ENCODE data around the gene VANGL2. TPM values are rescaled to one million over a fixed set of nuclear protein-coding genes. Genes with fewer than 3 reads are reported as not detected.

The VANGL2 gene
- polyA plus RNA-seq, 2 donors: 4.5 to 6.8 TPM

DNA sequence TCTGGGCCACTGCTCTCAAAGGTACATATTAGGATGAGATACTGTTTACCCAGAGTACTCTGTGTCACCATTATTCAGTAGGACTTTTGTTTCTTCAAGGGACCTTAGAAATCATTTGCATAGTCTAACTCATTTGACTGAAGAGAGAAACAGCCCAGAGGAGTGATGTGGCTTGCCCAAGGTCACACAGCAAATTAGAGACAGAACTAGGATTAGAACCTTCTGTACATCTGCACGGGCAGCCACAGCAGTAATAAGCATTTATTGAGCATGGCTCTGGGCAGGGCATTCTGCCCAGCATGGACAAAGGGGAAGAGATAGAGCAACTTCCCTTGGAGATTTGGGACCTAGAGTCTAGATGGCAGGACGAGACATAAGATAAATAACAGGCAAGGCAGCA lies 39.2 kb upstream of the VANGL2 start:
- Histone ChIP-seq H3K27me3 (ENCODE audit: control insufficient read depth in 1 of 2, insufficient read depth in 2 of 2, low read length in 2 of 2) (no peaks in the 10 kb centered on the region), H3K4me3 (ENCODE audit: low read depth in 1 of 2, low read length in 2 of 2) (no peak overlapping the region), H3K4me1 (ENCODE audit: control insufficient read depth in 2 of 2, insufficient read depth in 2 of 2, low read length in 1 of 2) (peaks cover 0 to 2% of the 10 kb centered on the region in 2 donors), H3K9me3 (ENCODE audit: control insufficient read depth in 2 of 2, insufficient read depth in 1 of 2, low read depth in 1 of 2, low read length in 1 of 2) (no peaks in the 10 kb centered on the region), H3K36me3 (ENCODE audit: control insufficient read depth in 2 of 2, insufficient read depth in 2 of 2, low read length in 1 of 2) (peaks cover 17 to 18% of the 10 kb centered on the region in 2 donors), H3K27ac (ENCODE audit: low read depth in 2 of 2, low read length in 1 of 2) (no peak overlapping the region)
- WGBS, 2 donors: 72 to 86% methylated on average over 2 of the region's 2 CpGs

DNA sequence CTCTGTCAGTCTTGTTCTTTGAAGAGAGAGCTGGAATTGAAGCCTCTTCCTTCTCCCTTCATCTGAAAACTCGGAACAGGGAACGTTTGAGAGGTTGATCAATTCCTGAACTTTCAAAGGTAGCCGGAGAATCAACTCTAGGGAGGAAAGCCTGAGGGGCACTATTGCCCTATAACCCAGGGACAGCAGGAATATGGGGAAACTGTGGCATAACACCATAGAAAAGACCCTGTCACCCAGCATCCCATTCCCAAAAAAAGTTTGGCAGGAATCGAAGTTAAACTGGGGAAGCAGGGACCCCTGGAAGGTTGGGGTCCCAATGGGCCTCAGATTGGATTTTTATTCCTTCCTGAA lies 38.6 kb upstream of the VANGL2 start:
- no peaks in the 10 kb centered on the region for H3K27me3 ChIP-seq (ENCODE audit: control insufficient read depth in 1 of 2, insufficient read depth in 2 of 2, low read length in 2 of 2)
- H3K4me1 ChIP-seq (ENCODE audit: control insufficient read depth in 2 of 2, insufficient read depth in 2 of 2, low read length in 1 of 2): peaks cover 0 to 1% of the 10 kb centered on the region in 2 donors
- WGBS, 2 donors: 87 to 88% methylated on average over 4 of the region's 4 CpGs
- H3K9me3 ChIP-seq (ENCODE audit: control insufficient read depth in 2 of 2, insufficient read depth in 1 of 2, low read depth in 1 of 2, low read length in 1 of 2): no peaks in the 10 kb centered on the region
- H3K36me3 ChIP-seq (ENCODE audit: control insufficient read depth in 2 of 2, insufficient read depth in 2 of 2, low read length in 1 of 2): peaks cover 12 to 16% of the 10 kb centered on the region in 2 donors
- H3K27ac ChIP-seq (ENCODE audit: low read depth in 2 of 2, low read length in 1 of 2): no peak overlapping the region
- no peak overlapping the region for H3K4me3 ChIP-seq (ENCODE audit: low read depth in 1 of 2, low read length in 2 of 2)

DNA sequence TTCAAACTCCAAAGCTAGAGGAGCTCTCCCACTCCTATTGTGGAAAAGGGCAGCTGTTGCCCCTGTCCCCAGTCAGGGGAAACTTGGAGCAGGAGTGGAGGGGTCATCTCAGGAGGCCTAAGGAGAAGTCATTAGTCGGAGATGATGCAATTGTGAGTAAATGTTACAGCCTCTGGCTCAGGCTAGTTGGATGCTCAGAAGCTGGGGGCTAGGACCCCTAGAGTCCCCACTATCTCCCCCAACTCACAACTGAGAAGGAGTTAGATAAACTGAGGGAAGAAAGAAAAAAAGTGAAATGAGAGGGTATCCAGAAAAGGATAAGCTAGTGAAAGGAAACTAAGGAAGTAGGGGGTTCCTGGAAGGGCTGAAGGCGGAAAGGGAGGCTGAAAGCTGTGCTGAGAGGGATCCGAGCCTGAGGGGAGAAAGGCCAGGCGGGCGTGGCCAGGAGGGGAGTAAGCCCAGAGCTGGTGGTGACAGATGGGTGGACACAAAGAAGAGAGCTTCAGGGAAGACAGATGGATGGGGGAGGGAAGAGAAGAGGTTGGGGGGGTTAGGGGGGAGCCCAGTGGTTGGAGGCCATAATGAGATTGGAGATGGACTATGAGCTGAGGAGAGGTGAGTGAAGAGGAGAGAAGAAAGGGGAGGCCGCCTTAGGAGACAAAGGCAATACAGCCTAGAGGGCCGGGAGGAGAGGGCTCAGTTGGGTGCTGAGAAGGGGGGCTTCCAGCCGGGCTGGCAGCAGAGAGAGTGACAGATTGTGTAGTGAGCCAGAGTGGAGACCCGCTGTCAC lies 38.0 kb upstream of the VANGL2 start:
- Histone ChIP-seq H3K9me3 (ENCODE audit: control insufficient read depth in 2 of 2, insufficient read depth in 1 of 2, low read depth in 1 of 2, low read length in 1 of 2) (no peaks in the 10 kb centered on the region), H3K27me3 (ENCODE audit: control insufficient read depth in 1 of 2, insufficient read depth in 2 of 2, low read length in 2 of 2) (no peaks in the 10 kb centered on the region), H3K4me1 (ENCODE audit: control insufficient read depth in 2 of 2, insufficient read depth in 2 of 2, low read length in 1 of 2) (no peaks in the 10 kb centered on the region), H3K27ac (ENCODE audit: low read depth in 2 of 2, low read length in 1 of 2) (no peak overlapping the region), H3K36me3 (ENCODE audit: control insufficient read depth in 2 of 2, insufficient read depth in 2 of 2, low read length in 1 of 2) (peaks cover 9 to 16% of the 10 kb centered on the region in 2 donors), H3K4me3 (ENCODE audit: low read depth in 1 of 2, low read length in 2 of 2) (no peak overlapping the region)
- 73 to 74% methylated on average over 9 of the region's 9 CpGs for WGBS, 2 donors

DNA sequence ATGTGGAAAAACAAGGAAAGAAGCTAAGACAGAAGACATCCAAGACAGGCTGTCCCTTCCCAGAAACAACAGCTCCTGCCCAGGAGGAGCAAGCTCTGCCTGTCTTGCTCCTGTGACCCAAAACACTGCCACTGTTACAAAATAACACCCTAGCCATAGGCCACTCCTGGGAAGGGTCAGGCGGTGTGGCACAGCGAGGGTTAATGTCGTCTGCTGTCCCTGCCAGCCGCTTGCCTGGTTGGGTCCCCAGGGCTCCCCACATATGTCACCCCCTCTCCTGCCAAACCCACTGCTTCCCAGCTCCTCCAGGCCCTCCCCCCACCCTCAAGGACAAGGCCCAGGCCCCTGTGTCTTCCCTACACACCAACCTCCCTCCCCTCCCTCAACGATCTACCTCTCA lies 37.4 kb upstream of the VANGL2 start:
- no peaks in the 10 kb centered on the region for H3K9me3 ChIP-seq (ENCODE audit: control insufficient read depth in 2 of 2, insufficient read depth in 1 of 2, low read depth in 1 of 2, low read length in 1 of 2)
- no peaks in the 10 kb centered on the region for H3K4me1 ChIP-seq (ENCODE audit: control insufficient read depth in 2 of 2, insufficient read depth in 2 of 2, low read length in 1 of 2)
- H3K36me3 ChIP-seq (ENCODE audit: control insufficient read depth in 2 of 2, insufficient read depth in 2 of 2, low read length in 1 of 2): peaks cover 9 to 14% of the 10 kb centered on the region in 2 donors
- H3K27ac ChIP-seq (ENCODE audit: low read depth in 2 of 2, low read length in 1 of 2): no peak overlapping the region
- no peaks in the 10 kb centered on the region for H3K27me3 ChIP-seq (ENCODE audit: control insufficient read depth in 1 of 2, insufficient read depth in 2 of 2, low read length in 2 of 2)
- WGBS, 2 donors: 52 to 55% methylated on average over 5 of the region's 5 CpGs
- H3K4me3 ChIP-seq (ENCODE audit: low read depth in 1 of 2, low read length in 2 of 2): no peak overlapping the region

DNA sequence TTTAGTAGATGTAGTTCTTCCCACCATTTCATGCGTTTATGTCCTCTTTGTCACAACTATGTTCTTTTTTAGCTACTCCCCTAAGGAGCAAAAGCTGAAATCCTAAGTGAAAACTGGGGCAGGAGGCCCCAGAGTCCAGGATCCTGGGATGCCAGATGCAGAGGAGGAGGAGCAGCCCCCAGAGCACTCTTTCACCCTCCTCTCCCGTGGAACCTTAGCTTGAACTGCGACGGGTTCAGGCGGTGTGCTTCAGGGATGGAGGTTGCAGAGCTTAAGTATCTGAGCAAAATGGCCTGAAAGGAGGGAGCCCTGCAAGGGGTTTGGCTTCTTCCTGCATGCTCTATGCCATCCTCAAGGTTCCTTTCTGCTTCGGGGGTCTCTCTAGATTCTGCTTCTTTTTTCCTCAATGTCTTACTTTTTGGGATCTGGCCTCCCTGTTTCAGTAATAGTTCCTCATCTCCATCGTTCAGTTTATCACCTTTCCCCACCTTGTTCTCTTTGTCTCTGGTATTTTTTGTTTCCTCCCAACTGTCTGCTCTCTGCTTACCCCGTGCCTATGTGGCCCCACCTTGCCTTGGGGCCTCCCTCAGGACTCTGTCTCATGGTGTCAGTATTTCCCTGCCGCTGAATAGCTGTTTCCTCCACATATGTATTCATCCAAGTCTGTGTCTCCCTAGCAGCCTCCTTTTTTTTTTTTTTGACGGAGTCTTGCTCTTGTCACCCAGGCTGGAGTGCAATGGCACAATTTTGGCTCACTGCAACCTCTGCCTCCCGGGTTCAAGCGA lies 36.2 kb upstream of the VANGL2 start:
- H3K4me1 ChIP-seq (ENCODE audit: control insufficient read depth in 2 of 2, insufficient read depth in 2 of 2, low read length in 1 of 2): no peaks in the 10 kb centered on the region
- H3K36me3 ChIP-seq (ENCODE audit: control insufficient read depth in 2 of 2, insufficient read depth in 2 of 2, low read length in 1 of 2): peaks cover 9% of the 10 kb centered on the region in 2 donors
- WGBS, 2 donors: 71 to 74% methylated on average over 12 of the region's 12 CpGs
- no peak overlapping the region for H3K4me3 ChIP-seq (ENCODE audit: low read depth in 1 of 2, low read length in 2 of 2)
- no peaks in the 10 kb centered on the region for H3K9me3 ChIP-seq (ENCODE audit: control insufficient read depth in 2 of 2, insufficient read depth in 1 of 2, low read depth in 1 of 2, low read length in 1 of 2)
- no peaks in the 10 kb centered on the region for H3K27me3 ChIP-seq (ENCODE audit: control insufficient read depth in 1 of 2, insufficient read depth in 2 of 2, low read length in 2 of 2)
- H3K27ac ChIP-seq (ENCODE audit: low read depth in 2 of 2, low read length in 1 of 2): no peak overlapping the region

DNA sequence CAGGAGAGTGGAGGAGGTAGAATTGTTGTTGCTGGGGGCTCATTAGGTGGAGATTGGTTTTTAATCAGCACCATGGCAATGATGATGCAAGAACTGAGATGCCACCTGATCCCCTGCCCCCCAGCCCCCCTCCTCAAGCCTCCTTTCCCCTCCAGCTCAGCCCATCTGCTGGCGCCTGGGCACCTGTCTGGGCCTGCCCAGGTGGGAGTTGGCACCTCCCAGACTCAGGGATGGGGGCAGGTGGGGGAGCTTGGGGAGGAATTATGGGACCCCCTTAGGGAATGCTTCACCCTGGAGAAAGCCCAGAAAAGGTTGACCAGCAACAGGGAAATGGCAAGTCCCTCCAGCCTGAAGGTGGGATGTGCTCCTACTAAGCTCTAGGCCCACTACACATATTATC lies 35.0 kb upstream of the VANGL2 start:
- Histone ChIP-seq H3K4me1 (ENCODE audit: control insufficient read depth in 2 of 2, insufficient read depth in 2 of 2, low read length in 1 of 2) (no peaks in the 10 kb centered on the region), H3K4me3 (ENCODE audit: low read depth in 1 of 2, low read length in 2 of 2) (no peak overlapping the region), H3K9me3 (ENCODE audit: control insufficient read depth in 2 of 2, insufficient read depth in 1 of 2, low read depth in 1 of 2, low read length in 1 of 2) (no peaks in the 10 kb centered on the region), H3K36me3 (ENCODE audit: control insufficient read depth in 2 of 2, insufficient read depth in 2 of 2, low read length in 1 of 2) (peaks cover 3 to 5% of the 10 kb centered on the region in 2 donors), H3K27me3 (ENCODE audit: control insufficient read depth in 1 of 2, insufficient read depth in 2 of 2, low read length in 2 of 2) (no peaks in the 10 kb centered on the region), H3K27ac (ENCODE audit: low read depth in 2 of 2, low read length in 1 of 2) (no peak overlapping the region)
- 87 to 90% methylated on average over 1 of the region's 1 CpG for WGBS, 2 donors

DNA sequence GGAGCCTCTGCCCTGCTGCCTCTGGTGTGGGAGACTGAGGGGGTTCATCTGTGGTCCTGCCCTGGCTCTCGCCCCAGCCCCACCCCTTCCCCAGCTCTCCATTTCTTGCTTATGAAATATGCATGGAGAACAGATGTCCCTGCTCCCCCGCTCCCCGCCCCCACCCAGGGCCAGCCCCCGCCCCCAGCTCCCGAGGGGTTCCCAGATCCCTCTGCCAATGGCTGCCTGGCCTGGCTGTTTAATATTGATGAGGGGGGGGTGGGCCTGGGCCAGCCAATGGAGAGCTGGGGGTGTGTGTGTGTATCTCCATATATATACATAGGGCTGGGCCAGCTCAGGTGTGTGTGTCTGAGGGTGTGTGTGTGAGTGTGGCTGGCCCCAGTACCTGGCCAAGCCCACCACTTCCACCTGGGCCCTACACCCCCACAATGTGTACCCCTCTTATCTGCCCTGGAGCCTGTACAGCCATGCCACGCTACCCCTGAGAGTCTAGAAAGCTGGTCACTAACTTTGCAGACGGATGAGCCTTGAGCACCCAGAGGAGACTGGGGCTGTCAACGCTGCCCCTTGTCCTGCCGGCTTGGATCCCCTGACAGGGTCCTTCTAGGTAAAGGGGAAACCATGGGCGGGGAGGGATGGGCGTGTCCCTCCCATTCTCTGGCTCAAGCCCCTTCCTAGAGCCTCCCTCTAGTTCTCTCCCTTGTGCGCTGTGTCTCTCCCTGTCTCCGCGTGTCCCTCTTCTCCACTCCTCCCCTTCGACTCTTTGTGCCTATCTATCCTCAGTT lies 33.4 kb upstream of the VANGL2 start, which contains the start of gene NHLH1:
Gene NHLH1 (plus strand): TSS at position 341 of the 785 bp plus-strand sequence. CDS start 3,661 bp downstream, outside the sequence.
- H3K36me3 ChIP-seq (ENCODE audit: control insufficient read depth in 2 of 2, insufficient read depth in 2 of 2, low read length in 1 of 2): no peaks in the 10 kb centered on the region
- WGBS, 2 donors: 65 to 67% methylated on average over 15 of the region's 15 CpGs
- no peak within 1 kb of the TSS for H3K4me3 ChIP-seq (ENCODE audit: low read depth in 1 of 2, low read length in 2 of 2)
- H3K27ac ChIP-seq (ENCODE audit: low read depth in 2 of 2, low read length in 1 of 2): no peak within 1 kb of the TSS
- H3K4me1 ChIP-seq (ENCODE audit: control insufficient read depth in 2 of 2, insufficient read depth in 2 of 2, low read length in 1 of 2): no peaks in the 10 kb centered on the region
- no peaks in the 10 kb centered on the region for H3K9me3 ChIP-seq (ENCODE audit: control insufficient read depth in 2 of 2, insufficient read depth in 1 of 2, low read depth in 1 of 2, low read length in 1 of 2)
- H3K27me3 ChIP-seq (ENCODE audit: control insufficient read depth in 1 of 2, insufficient read depth in 2 of 2, low read length in 2 of 2): no peaks in the 10 kb centered on the region

DNA sequence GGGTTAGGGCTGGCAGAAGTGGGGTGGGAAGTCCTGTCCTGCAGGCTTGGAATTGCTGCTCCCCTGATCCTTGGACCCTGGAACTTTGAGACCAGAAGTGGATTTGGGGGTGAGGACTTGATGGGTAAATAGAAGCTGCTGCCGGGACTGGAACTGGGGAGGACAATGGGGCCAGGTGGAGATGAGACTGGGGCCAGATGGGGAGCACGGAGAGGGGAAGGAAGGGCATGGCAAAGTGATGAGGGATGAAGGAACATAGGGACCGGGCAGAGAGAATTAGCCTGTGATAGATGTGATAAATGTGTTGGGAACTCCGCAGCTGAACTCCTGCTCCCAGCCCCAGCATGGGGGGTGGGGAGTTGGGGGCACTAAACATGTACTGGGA lies 32.9 kb upstream of the VANGL2 start:
- H3K36me3 ChIP-seq (ENCODE audit: control insufficient read depth in 2 of 2, insufficient read depth in 2 of 2, low read length in 1 of 2): no peaks in the 10 kb centered on the region

More for the DNA sequence above, 32.9 kb upstream of the VANGL2 start:
- no peaks in the 10 kb centered on the region for H3K27me3 ChIP-seq (ENCODE audit: control insufficient read depth in 1 of 2, insufficient read depth in 2 of 2, low read length in 2 of 2)
- H3K4me3 ChIP-seq (ENCODE audit: low read depth in 1 of 2, low read length in 2 of 2): no peak overlapping the region
- WGBS, 2 donors: 47 to 58% methylated on average over 4 of the region's 4 CpGs
- no peaks in the 10 kb centered on the region for H3K4me1 ChIP-seq (ENCODE audit: control insufficient read depth in 2 of 2, insufficient read depth in 2 of 2, low read length in 1 of 2)
- H3K9me3 ChIP-seq (ENCODE audit: control insufficient read depth in 2 of 2, insufficient read depth in 1 of 2, low read depth in 1 of 2, low read length in 1 of 2): no peaks in the 10 kb centered on the region
- H3K27ac ChIP-seq (ENCODE audit: low read depth in 2 of 2, low read length in 1 of 2): no peak overlapping the region

Data from esophagus (tissue), 2 donors.